ENCODE measurements around the gene ZFP69B. TPM values are rescaled to one million over a fixed set of nuclear protein-coding genes. Genes with fewer than 3 reads are reported as not detected.
A peak's percentile ranks its signal among the peaks of the same experiment; 100 is the strongest.

The ZFP69B gene
- total and polyA plus RNA-seq, 2 of the 4 experiments (the other 2 are of a cell fraction): 3.1 to 6.8 TPM

GRCh38 chr1:40507973-40508372 is 57.7 kb downstream of the ZFP69B start:
- no TSS peak for BruUV-seq (replicated peaks)

More at GRCh38 chr1:40507973-40508372, 57.7 kb downstream of the ZFP69B start:
- Histone ChIP-seq H2BK120ac (ENCODE audit: low read depth, low read length) (no peak overlapping the region), H2AK5ac (ENCODE audit: low read depth, low read length) (no peak overlapping the region), H3K27me3 (ENCODE audit: control insufficient read depth, insufficient read depth, low read length) (no peaks in the 10 kb centered on the region), H2BK20ac (ENCODE audit: low read depth, low read length) (no peak overlapping the region), H3K27ac (ENCODE audit: insufficient read depth, low read length) (peak overlapping the region; percentile 75; the same call in 1 of the 2 replicates), H3K9me3 (ENCODE audit: control insufficient read depth, insufficient read depth, low read length) (peaks cover 21% of the 10 kb centered on the region), H3K4me3 (ENCODE audit: insufficient read depth, low read depth, low read length) (peak overlapping the region; percentile 94), H3K9ac (ENCODE audit: low read depth, low read length) (peak overlapping the region; percentile 89), H4K91ac (ENCODE audit: insufficient read depth, low read depth, low read length) (no peak overlapping the region), H3K4me2 (ENCODE audit: low read depth, low read length) (peak overlapping the region; percentile 95), H3K14ac (replicated peaks; ENCODE audit: low read depth, low read length) (peak overlapping the region; percentile 99), H2BK5ac (ENCODE audit: low read depth, low read length, poor library complexity, severe bottlenecking) (peak overlapping the region; percentile 61), H3K18ac (ENCODE audit: low read depth, low read length) (peak overlapping the region; percentile 95; the same call in 1 of the 2 replicates), H2AK9ac (replicated peaks; ENCODE audit: low read depth, low read length, poor library complexity) (peak overlapping the region; percentile 87), H4K20me1 (ENCODE audit: insufficient read depth, low read length) (no peaks in the 10 kb centered on the region), H3K4ac (ENCODE audit: low read depth, low read length) (peak overlapping the region; percentile 98), H3K56ac (ENCODE audit: extremely low read depth, insufficient read depth, low read length) (peak overlapping the region; percentile 80; the same call in 1 of the 2 replicates), H3K9me1 (ENCODE audit: insufficient read depth, low read length) (no peaks in the 10 kb centered on the region), H3K36me3 (ENCODE audit: control insufficient read depth, insufficient read depth, low read length) (no peaks in the 10 kb centered on the region; the same call in 1 of the 2 replicates), H2AFZ (replicated peaks; ENCODE audit: low read length, poor library complexity) (peak overlapping the region; percentile 98), H3K4me1 (ENCODE audit: control insufficient read depth, insufficient read depth, low read length) (0 out of 2 replicates have a peak, but pooled peaks cover 3% of the 10 kb centered on the region), H4K5ac (ENCODE audit: low read depth, low read length) (peak overlapping the region; percentile 99), H2BK15ac (ENCODE audit: low read depth, low read length) (no peak overlapping the region), H3K23ac (ENCODE audit: low read depth, low read length) (peak overlapping the region; percentile 100), H4K8ac (ENCODE audit: low read depth in 2 of 2, low read length in 2 of 2) (peak overlapping the region; percentile 92 to 99), H3K79me1 (ENCODE audit: low read depth in 1 of 2, low read length in 2 of 2) (peaks cover 15 to 22% of the 10 kb centered on the region in 2 experiments)
- POLR2A ChIA-PET (ENCODE audit: unreplicated experiment): no interaction called here
- no peak for DNase-seq
- CTCF ChIA-PET: no interaction called here
- no peak for TF ChIP-seq CTCF (conservative IDR thresholded peaks at IDR 0.05; ENCODE audit: low read depth, low read length)
- no peak for ATAC-seq (ENCODE audit: low read depth)
- 0% methylated on average over 1 of the region's 6 CpGs; no CpG with 5 or more reads in 1 of the 2 experiments for WGBS, 2 experiments (ENCODE audit: extremely low coverage in 2 of 2, insufficient read length in 1 of 2)
- dilution Hi-C loops (cut with HindIII; ENCODE audit: low sequenced_read_pairs, unreplicated experiment): no loop called here
- in situ Hi-C loops (cut with MboI; ENCODE audit: low sequenced_read_pairs): no loop called here
- intact Hi-C loops (cut with micrococcal nuclease): no loop called here
